SU-DHL-6 (cell line): ENCODE measurements around the gene SETBP1.

Source experiments
- EZH2phosphoT487 ChIP-seq: fragments of 200-600 bp; sonication (generic), shearing (Covaris generic); conservative IDR thresholded peaks from 2 replicates; pipeline ENCODE4 v1.6.1; 2018; ENCODE audit warnings: mild to moderate bottlenecking, antibody characterized with exemption, low read length, moderate library complexity, mixed read lengths
- TF ChIP-seq, protein P1 (sequence below): fragments of 200-600 bp; sonication (generic); IDR thresholded peaks from one replicate; pipeline ENCODE4 v1.5.1; 2017; ENCODE audit warnings: antibody characterized with exemption, mild to moderate bottlenecking, low read length, moderate library complexity; ENCODE audit not compliant: insufficient read depth, poor library complexity, severe bottlenecking

DNA sequence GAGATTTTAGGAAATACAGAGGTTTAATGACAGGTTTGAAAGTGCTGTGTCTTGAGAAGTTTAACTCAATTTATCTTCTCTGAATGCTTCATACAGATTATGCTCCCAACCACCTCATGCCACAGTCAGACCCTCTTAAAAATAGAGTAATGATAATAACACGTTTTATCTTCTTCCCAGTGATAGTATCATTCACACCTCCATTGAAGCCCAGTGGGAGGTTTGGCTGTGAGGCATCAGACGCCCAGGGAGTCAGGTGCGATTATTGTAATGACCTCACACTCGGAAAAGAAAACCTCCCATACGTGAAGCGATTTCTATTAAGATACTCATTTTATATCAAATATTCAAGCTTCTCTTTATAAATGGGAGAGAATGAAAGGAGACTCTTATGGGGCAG, 366.3 kb downstream of the SETBP1 start:
- TF ChIP-seq, protein P1, sequence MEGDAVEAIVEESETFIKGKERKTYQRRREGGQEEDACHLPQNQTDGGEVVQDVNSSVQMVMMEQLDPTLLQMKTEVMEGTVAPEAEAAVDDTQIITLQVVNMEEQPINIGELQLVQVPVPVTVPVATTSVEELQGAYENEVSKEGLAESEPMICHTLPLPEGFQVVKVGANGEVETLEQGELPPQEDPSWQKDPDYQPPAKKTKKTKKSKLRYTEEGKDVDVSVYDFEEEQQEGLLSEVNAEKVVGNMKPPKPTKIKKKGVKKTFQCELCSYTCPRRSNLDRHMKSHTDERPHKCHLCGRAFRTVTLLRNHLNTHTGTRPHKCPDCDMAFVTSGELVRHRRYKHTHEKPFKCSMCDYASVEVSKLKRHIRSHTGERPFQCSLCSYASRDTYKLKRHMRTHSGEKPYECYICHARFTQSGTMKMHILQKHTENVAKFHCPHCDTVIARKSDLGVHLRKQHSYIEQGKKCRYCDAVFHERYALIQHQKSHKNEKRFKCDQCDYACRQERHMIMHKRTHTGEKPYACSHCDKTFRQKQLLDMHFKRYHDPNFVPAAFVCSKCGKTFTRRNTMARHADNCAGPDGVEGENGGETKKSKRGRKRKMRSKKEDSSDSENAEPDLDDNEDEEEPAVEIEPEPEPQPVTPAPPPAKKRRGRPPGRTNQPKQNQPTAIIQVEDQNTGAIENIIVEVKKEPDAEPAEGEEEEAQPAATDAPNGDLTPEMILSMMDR: no peak
- no peak for TF ChIP-seq EZH2phosphoT487
